IMR-90 (cell line): ENCODE data around the gene JMJD7. TPM values are rescaled to one million over a fixed set of nuclear protein-coding genes. Genes with fewer than 3 reads are reported as not detected.

Source experiments
- ATAC-seq: fragments of 200-7000 bp; cut with Tn5 transposase; 2 replicates; pipeline ENCODE4 v1.9.1; 2020; ENCODE audit warnings: low read depth, mild to moderate bottlenecking, moderate library complexity
- BruUV-seq: library from RNA; stranded (reverse); fragments of 400-500 nt; replicated peaks from 2 replicates; lab custom pipeline; 2021; lab: Mats Ljungman, UMichigan
- CTCF ChIA-PET: fragments of 300-600 bp; formaldehyde crosslinking; extraction: SDS; loops from one replicate; lab custom pipeline; 2021; ENCODE audit warnings: antibody characterized with exemption; lab: Yijun Ruan, JAX
- POLR2A ChIA-PET: fragments of 300-600 bp; sonication (Branson Sonifier 250); formaldehyde crosslinking; loops from one replicate; lab custom pipeline; 2022; ENCODE audit warnings: antibody characterized with exemption; ENCODE audit not compliant: unreplicated experiment; lab: Charles Lee
- DNase-seq: peaks from one replicate; pipeline ENCODE4 v3.0.0; 2013
- H2AFZ ChIP-seq: replicated peaks from 2 replicates; pipeline ENCODE3; 2013; ENCODE audit warnings: low read length, mild to moderate bottlenecking; ENCODE audit not compliant: poor library complexity
- H2AK5ac ChIP-seq: 2 replicates; pipeline ENCODE4 v1.6.1; 2013; ENCODE audit warnings: low read depth, low read length, inconsistent platforms
- H2AK9ac ChIP-seq: replicated peaks from 2 replicates; pipeline ENCODE3; 2013; ENCODE audit warnings: mild to moderate bottlenecking, low read depth, low read length, moderate library complexity; ENCODE audit not compliant: poor library complexity
- H2BK120ac ChIP-seq: 2 replicates; pipeline ENCODE4 v1.6.1; 2013; ENCODE audit warnings: low read depth, low read length, inconsistent platforms
- H2BK15ac ChIP-seq: 3 replicates; pipeline ENCODE4 v1.6.1; 2013; ENCODE audit warnings: low read depth, low read length, inconsistent platforms
- H2BK20ac ChIP-seq: 2 replicates; pipeline ENCODE4 v1.6.1; 2013; ENCODE audit warnings: low read depth, mild to moderate bottlenecking, inconsistent platforms, low read length, moderate library complexity
- H2BK5ac ChIP-seq: 2 replicates; pipeline ENCODE4 v1.6.1; 2013; ENCODE audit warnings: mild to moderate bottlenecking, low read depth, low read length, inconsistent platforms; ENCODE audit not compliant: poor library complexity, severe bottlenecking
- H3K14ac ChIP-seq: replicated peaks from 2 replicates; pipeline ENCODE4 v1.6.1; 2013; ENCODE audit warnings: low read depth, low read length, inconsistent platforms
- H3K18ac ChIP-seq: 2 replicates; pipeline ENCODE4 v1.6.1; 2013; ENCODE audit warnings: low read depth, low read length, control low read depth
- H3K23ac ChIP-seq: 2 replicates; pipeline ENCODE4 v1.6.1; 2013; ENCODE audit warnings: low read depth, low read length, inconsistent platforms
- H3K27ac ChIP-seq: 2 replicates; pipeline ENCODE4 v1.5.1; 2013; ENCODE audit warnings: mild to moderate bottlenecking, control low read depth, low read length; ENCODE audit not compliant: insufficient read depth
- H3K27me3 ChIP-seq: 2 replicates; pipeline ENCODE4 v1.6.1; 2013; ENCODE audit warnings: low read length; ENCODE audit not compliant: control insufficient read depth, insufficient read depth
- H3K36me3 ChIP-seq: 2 replicates; pipeline ENCODE4 v1.6.1; 2013; ENCODE audit warnings: low read length, mixed read lengths; ENCODE audit not compliant: control insufficient read depth, insufficient read depth
- H3K4ac ChIP-seq: 2 replicates; pipeline ENCODE4 v1.6.1; 2013; ENCODE audit warnings: low read depth, low read length, inconsistent platforms
- H3K4me1 ChIP-seq: 2 replicates; pipeline ENCODE4 v1.6.1; 2013; ENCODE audit warnings: low read length, mixed read lengths; ENCODE audit not compliant: control insufficient read depth, insufficient read depth
- H3K4me2 ChIP-seq: 2 replicates; pipeline ENCODE4 v1.6.1; 2013; ENCODE audit warnings: low read depth, mild to moderate bottlenecking, control low read depth, low read length, moderate library complexity
- H3K4me3 ChIP-seq: 2 replicates; pipeline ENCODE4 v1.5.1; 2013; ENCODE audit warnings: low read depth, mild to moderate bottlenecking, control low read depth, low read length, moderate library complexity; ENCODE audit not compliant: insufficient read depth
- H3K56ac ChIP-seq: 2 replicates; pipeline ENCODE4 v1.6.1; 2013; ENCODE audit warnings: low read length, inconsistent platforms; ENCODE audit not compliant: insufficient read depth; ENCODE audit errors: extremely low read depth
- H3K79me1 ChIP-seq, 2 experiments: 2 replicates each; pipeline ENCODE4 v1.6.1; 2013; ENCODE audit warnings: low read length in 2 of 2, inconsistent platforms in 1 of 2, low read depth in 1 of 2
- H3K9ac ChIP-seq: 2 replicates; pipeline ENCODE4 v1.6.1; 2013; ENCODE audit warnings: low read depth, low read length, control low read depth
- H3K9me1 ChIP-seq: 2 replicates; pipeline ENCODE4 v1.6.1; 2013; ENCODE audit warnings: low read length, inconsistent platforms; ENCODE audit not compliant: insufficient read depth
- H3K9me3 ChIP-seq: 2 replicates; pipeline ENCODE4 v1.6.1; 2013; ENCODE audit warnings: low read length; ENCODE audit not compliant: control insufficient read depth, insufficient read depth
- H4K20me1 ChIP-seq: 2 replicates; pipeline ENCODE4 v1.6.1; 2013; ENCODE audit warnings: low read length, inconsistent platforms; ENCODE audit not compliant: insufficient read depth
- H4K5ac ChIP-seq: 2 replicates; pipeline ENCODE4 v1.6.1; 2013; ENCODE audit warnings: mild to moderate bottlenecking, low read depth, low read length, control low read depth
- H4K8ac ChIP-seq, 2 experiments: 2 replicates each; pipeline ENCODE4 v1.6.1; 2013; ENCODE audit warnings: low read depth in 2 of 2, low read length in 2 of 2, control low read depth in 1 of 2, inconsistent platforms in 1 of 2
- H4K91ac ChIP-seq: 2 replicates; pipeline ENCODE4 v1.6.1; 2013; ENCODE audit warnings: low read depth, low read length, inconsistent platforms; ENCODE audit not compliant: insufficient read depth
- FOS ChIP-seq: fragments of 150-350 bp; IDR thresholded peaks from 2 replicates; pipeline ENCODE4 v1.6.1; 2016; ENCODE audit warnings: low read depth, low read length
- MAZ ChIP-seq: IDR thresholded peaks from 2 replicates; pipeline ENCODE4 v1.6.1; 2012; ENCODE audit warnings: low read depth, mild to moderate bottlenecking, low read length, improper control_type of control experiment, moderate library complexity, borderline replicate concordance
- MXI1 ChIP-seq: IDR thresholded peaks from 2 replicates; pipeline ENCODE4 v1.6.1; 2012; ENCODE audit warnings: low read depth, mild to moderate bottlenecking, low read length, moderate library complexity, borderline replicate concordance
- RCOR1 ChIP-seq: IDR thresholded peaks from 2 replicates; pipeline ENCODE4 v1.6.1; 2012; ENCODE audit warnings: mild to moderate bottlenecking, low read length, improper control_type of control experiment; ENCODE audit not compliant: insufficient replicate concordance
- WGBS, 2 experiments: methylation state at CpG; one replicate each; pipeline versions ENCODE4 v1.1.5 to v1.1.7; 2013; ENCODE audit warnings: missing lambda C conversion rate in 2 of 2; ENCODE audit not compliant: insufficient read length in 1 of 2; ENCODE audit errors: extremely low coverage in 2 of 2; 5-methylcytosine and 5-hydroxymethylcytosine counted together
- dilution Hi-C: fragments of 300-500 bp; cut with HindIII; formaldehyde crosslinking; loops from one replicate; pipeline ENCODE4 v1.14.3; 2018; ENCODE audit warnings: low sequenced_read_pairs; ENCODE audit not compliant: unreplicated experiment
- in situ Hi-C: fragments of 300-500 bp; cut with MboI; formaldehyde crosslinking; loops from 3 replicates; pipeline ENCODE4 v1.14.3; 2019; ENCODE audit warnings: low sequenced_read_pairs, inconsistent platforms, mixed read lengths
- intact Hi-C: fragments of 100-400 bp; cut with micrococcal nuclease; formaldehyde crosslinking; loops from 2 replicates; pipeline ENCODE4 v1.10.0; 2022
- polyA plus RNA-seq, 3 experiments: library from polyadenylated mRNA; depleted of rRNA; stranded (reverse); fragments of >200 nt; gene quantifications; 2 replicates each; pipeline ENCODE4 v1.2.3, GENCODE V29; 2012; ENCODE audit warnings: low replicate concordance in 1 of 3
- total RNA-seq: library from RNA; depleted of rRNA; stranded (reverse); fragments of >200 nt; gene quantifications from 2 replicates; pipeline ENCODE4 v1.2.3, GENCODE V29; 2012
- TF ChIP-seq, protein P1 (sequence below): fragments of 150-350 bp; IDR thresholded peaks from 2 replicates; pipeline ENCODE4 v1.6.1; 2017; ENCODE audit warnings: mild to moderate bottlenecking, antibody characterized with exemption, low read length, low read depth
- TF ChIP-seq, protein P2 (sequence below): conservative IDR thresholded peaks from 2 replicates; pipeline ENCODE4 v1.5.1; 2012; ENCODE audit warnings: mild to moderate bottlenecking, low read depth, low read length, improper control_type of control experiment

JMJD7 gene
- total and polyA plus RNA-seq, 2 of the 4 experiments (the other 2 are of a cell fraction): 5.0 to 6.3 TPM

DNA sequence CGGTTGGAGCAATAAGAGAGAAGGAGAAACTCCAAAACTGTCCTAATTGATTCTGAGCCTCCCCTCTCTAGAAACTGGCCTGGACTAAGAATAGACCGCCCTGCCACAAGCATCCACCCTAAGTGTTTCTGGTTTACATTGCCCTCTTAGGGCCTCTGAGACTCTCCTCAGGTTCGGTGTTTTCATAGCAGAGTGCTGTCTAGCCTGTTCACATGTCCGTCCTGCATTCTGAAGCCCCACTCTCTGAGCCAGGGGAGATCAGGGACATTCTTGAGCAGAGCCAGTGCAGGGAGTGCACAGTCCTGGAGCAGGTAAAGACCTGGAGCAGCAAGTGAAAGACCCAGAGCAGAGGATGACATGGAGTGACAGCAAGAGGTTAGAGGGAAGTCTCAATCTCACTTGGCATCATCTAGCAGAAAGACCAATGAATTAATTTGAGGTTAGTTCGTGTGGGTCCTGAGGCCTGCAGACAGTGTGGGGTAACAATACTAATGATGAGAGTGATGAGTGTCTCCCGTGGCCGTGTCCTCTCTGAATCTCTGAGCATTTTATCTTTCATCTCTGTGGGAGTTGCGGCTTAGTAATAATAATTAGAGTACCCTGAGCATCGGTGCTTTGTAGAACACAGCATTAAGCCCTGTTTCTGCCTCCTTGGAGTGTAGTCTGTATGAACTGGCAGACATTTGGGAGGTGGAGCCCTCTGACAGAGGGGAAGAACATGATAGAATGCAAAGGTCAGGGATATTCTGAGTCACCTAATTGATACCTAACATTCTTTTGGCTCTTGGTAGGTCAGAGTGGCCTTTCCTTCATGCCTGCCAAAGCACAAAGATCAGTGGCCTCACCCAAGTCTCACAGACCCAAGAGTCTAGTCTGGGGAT is 29.0 kb upstream of the JMJD7 start:
- 60% methylated on average over 1 of the region's 9 CpGs; no CpG with 5 or more reads in 1 of the 2 experiments for WGBS, 2 experiments
- in situ Hi-C loops: no loop called here

More for the DNA sequence above, 29.0 kb upstream of the JMJD7 start:
- Histone ChIP-seq H4K8ac (no peak overlapping the region), H3K4ac (peak overlapping the region; percentile 36; the same call in 1 of the 2 replicates), H3K9me1 (peaks cover 28% of the 10 kb centered on the region), H2BK120ac (peak overlapping the region; percentile 6; the same call in 1 of the 2 replicates), H4K91ac (0 out of 2 replicates have a peak overlapping the region, but pooled peaks have one; percentile 1), H2AK9ac (no peak overlapping the region), H3K23ac (peak overlapping the region; percentile 60; the same call in 1 of the 2 replicates), H3K9ac (no peak overlapping the region), H3K4me1 (peaks cover 16% of the 10 kb centered on the region), H3K79me1 (peaks cover 34 to 81% of the 10 kb centered on the region in 2 experiments), H3K18ac (no peak overlapping the region), H2AK5ac (no peak overlapping the region), H2AFZ (no peak overlapping the region), H3K27ac (no peak overlapping the region), H3K4me2 (no peak overlapping the region), H3K56ac (no peak overlapping the region), H3K4me3 (no peak overlapping the region), H3K27me3 (no peaks in the 10 kb centered on the region), H3K9me3 (no peaks in the 10 kb centered on the region), H2BK15ac (no peak overlapping the region), H3K36me3 (peaks cover 10% of the 10 kb centered on the region), H4K5ac (no peak overlapping the region), H2BK20ac (peak overlapping the region; percentile 16; the same call in 1 of the 2 replicates), H2BK5ac (no peak overlapping the region), H4K20me1 (no peaks in the 10 kb centered on the region), H3K14ac (peak overlapping the region; percentile 25)
- POLR2A ChIA-PET: no interaction called here
- intact Hi-C loops (no loop called here), dilution Hi-C loops (no loop called here)
- CTCF ChIA-PET: no interaction called here
- BruUV-seq: no TSS peak
- ATAC-seq: 0 out of 2 replicates have a peak, but pooled peaks have one; percentile 19
- no peak for DNase-seq
- TF ChIP-seq, protein P1, sequence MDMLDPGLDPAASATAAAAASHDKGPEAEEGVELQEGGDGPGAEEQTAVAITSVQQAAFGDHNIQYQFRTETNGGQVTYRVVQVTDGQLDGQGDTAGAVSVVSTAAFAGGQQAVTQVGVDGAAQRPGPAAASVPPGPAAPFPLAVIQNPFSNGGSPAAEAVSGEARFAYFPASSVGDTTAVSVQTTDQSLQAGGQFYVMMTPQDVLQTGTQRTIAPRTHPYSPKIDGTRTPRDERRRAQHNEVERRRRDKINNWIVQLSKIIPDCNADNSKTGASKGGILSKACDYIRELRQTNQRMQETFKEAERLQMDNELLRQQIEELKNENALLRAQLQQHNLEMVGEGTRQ: no peak
- TF ChIP-seq, protein P2, sequence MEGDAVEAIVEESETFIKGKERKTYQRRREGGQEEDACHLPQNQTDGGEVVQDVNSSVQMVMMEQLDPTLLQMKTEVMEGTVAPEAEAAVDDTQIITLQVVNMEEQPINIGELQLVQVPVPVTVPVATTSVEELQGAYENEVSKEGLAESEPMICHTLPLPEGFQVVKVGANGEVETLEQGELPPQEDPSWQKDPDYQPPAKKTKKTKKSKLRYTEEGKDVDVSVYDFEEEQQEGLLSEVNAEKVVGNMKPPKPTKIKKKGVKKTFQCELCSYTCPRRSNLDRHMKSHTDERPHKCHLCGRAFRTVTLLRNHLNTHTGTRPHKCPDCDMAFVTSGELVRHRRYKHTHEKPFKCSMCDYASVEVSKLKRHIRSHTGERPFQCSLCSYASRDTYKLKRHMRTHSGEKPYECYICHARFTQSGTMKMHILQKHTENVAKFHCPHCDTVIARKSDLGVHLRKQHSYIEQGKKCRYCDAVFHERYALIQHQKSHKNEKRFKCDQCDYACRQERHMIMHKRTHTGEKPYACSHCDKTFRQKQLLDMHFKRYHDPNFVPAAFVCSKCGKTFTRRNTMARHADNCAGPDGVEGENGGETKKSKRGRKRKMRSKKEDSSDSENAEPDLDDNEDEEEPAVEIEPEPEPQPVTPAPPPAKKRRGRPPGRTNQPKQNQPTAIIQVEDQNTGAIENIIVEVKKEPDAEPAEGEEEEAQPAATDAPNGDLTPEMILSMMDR: no peak
- TF ChIP-seq FOS: no peak
- TF ChIP-seq MXI1: no peak
- no peak for TF ChIP-seq MAZ
- no peak for TF ChIP-seq RCOR1
